Stimulated activated CD8-positive, alpha-beta memory T cell treated with anti-CD3 and anti-CD28 coated beads, Interleukin-15, amount 100 ng/mL, for 48 hours (primary cell): Measurements from ENCODE around the gene KPNA1.

Experiments
- DNase-seq, 2 donors: peaks; one replicate each; pipeline ENCODE4 v3.0.0-alpha.2; 2020; ENCODE audit warnings: low read depth in 2 of 2

The KPNA1 gene

GRCh38 chr3:122514123-122515019 lies at the start of gene KPNA1:
Gene KPNA1 (minus strand): TSS chr3:122514939. CDS start chr3:122496565, 18,374 bp downstream.
- peak; percentile 84 to 85 for DNase-seq

DNA sequence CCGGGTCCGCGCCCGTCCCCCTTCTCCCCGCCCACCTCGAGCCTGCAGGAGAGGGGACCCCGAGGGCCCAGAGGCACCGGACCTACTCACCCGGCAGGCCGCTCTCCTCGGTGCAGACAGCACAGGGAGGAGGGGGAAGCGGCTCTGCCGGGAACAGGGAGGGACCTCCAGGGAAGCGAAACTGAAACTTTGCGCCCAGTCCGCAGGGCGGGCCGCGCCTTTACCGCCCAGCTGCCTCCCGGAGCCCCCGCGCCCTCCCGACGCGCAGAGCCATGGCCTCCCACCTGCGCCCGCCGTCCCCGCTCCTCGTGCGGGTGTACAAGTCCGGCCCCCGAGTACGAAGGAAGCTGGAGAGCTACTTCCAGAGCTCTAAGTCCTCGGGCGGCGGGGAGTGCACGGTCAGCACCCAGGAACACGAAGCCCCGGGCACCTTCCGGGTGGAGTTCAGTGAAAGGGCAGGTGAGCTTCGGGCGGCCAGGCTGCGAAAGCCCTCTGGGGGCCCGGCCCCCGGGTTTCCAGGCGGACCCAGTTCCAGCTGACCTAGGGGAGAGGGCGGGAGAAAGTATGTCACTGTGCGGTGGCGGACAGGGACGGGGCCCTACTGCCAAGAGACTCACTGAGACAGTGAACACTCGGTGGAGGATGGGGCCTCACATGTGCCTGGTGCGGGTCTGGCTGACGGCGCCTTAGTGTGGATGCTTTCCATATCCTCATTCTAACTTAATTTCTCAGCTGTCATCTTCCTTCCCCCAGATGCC lies 49.6 kb upstream of the KPNA1 start, which contains the start of the genes DTX3L and PARP9:
DTX3L (plus strand) TSS at position 184 of the 758 bp plus-strand sequence; CDS start at position 273, 89 bp downstream.
PARP9 (minus strand) TSS at position 146 of the 758 bp plus-strand sequence. CDS start 4,680 bp downstream, outside the sequence.
- DNase-seq, result peak; percentile 57 to 72

DNA sequence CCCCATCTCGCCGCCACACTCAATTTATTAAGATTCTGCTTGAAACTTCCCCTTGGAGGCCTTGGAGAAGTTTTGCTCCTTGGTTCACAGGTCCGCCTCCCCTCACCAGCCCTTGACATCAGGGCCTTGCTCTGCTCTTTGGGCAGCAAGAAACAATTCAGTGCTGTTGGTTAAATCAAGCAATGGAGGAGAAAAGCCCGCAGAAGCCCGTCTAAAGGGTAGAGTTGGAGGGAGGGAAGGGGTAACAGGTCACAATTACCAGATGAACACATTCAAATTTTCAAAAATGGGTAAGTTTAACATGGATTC lies 48.9 kb upstream of the KPNA1 start:
- DNase-seq, result no peak

- DNase-seq, result no peak
These were observed 48.4 kb upstream of the KPNA1 start for GRCh38 chr3:122562923-122563716.

DNA sequence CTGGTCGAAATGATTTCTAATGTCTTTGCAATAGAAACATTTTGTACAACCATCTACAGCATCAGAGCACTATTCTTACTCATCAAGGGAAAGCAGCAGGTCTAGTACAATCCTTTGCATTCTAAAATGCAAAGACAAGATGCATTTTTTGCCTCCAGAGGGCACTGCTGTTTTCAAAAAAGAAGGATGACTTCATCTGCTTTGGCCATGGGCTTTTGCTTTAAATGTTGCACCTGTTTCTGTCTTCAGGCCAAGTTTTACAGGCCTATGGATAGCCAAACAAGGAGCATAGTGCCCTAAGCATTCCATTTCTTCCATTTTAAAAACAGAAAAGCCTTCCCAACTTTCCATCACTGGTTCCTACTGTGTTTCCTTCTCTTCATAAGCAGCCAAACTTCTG lies 45.9 kb upstream of the KPNA1 start:
- no peak for DNase-seq

GRCh38 chr3:122559906-122560305 lies 45.2 kb upstream of the KPNA1 start:
- DNase-seq, result no peak

GRCh38 chr3:122558605-122559004 lies 43.9 kb upstream of the KPNA1 start:
- no peak for DNase-seq

DNA sequence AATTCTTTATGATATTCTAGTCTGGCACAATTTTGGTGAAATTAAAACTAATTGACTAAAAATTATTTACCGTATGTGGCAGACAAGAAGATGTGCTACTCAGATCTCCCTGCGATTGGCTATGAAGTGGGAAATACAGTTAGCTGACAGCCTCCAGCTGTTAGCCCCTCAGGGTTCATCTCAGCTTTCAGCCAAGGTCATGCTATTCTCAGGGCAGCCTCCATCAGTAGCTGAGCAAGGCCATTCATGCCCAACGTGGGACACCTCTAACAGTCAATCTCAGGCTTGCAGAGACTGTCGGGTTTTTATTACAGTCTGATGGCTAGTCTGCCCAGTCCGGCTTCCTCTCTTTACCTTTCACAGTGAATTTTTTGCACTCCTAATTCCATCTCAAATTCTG lies 42.6 kb upstream of the KPNA1 start:
- no peak for DNase-seq

GRCh38 chr3:122555275-122556071 lies 40.7 kb upstream of the KPNA1 start:
- DNase-seq, result no peak

DNA sequence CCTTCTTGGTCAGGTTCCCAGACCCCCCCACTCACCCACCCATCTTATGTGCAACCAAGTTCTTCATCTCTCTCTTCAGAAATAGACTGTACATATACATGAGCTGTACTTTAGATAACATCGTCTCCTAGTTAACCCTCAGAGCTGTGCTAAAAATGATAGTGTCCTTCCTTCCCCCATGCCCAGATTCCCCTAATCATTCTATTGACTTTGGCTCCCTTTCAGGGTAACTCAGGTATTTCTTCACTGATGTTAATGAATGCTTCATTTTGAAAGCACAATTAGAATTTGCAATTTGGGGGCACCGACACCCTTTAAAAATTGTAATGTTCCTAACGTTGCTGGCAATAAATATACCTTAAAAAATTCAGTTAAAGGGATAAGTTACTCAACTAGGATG lies 38.4 kb upstream of the KPNA1 start:
- DNase-seq, result no peak

- no peak for DNase-seq
These were observed 33.9 kb upstream of the KPNA1 start for GRCh38 chr3:122548619-122549018.

GRCh38 chr3:122548076-122548475 lies 33.3 kb upstream of the KPNA1 start:
- no peak for DNase-seq

DNA sequence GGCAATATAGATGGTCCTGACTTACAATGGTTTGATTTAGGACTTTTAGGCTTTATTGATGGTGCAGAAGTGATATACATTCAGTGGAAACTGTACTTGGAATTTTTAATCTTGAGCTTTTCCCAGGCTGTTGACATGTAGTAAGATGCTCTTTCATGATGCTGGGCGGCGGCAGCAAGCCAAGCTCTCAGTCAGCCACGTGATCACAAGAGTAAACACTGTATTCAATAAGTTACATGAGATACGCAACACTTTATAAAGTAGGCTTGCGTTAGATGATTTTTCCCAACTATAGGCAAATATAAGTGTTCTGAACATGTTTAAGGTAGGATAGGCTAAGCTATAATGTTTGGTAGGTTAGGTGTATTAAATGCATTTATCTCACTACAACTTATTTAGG lies 31.4 kb upstream of the KPNA1 start:
- DNase-seq, result no peak

- no peak for DNase-seq
These were observed 24.3 kb upstream of the KPNA1 start for GRCh38 chr3:122538956-122539490.

DNA sequence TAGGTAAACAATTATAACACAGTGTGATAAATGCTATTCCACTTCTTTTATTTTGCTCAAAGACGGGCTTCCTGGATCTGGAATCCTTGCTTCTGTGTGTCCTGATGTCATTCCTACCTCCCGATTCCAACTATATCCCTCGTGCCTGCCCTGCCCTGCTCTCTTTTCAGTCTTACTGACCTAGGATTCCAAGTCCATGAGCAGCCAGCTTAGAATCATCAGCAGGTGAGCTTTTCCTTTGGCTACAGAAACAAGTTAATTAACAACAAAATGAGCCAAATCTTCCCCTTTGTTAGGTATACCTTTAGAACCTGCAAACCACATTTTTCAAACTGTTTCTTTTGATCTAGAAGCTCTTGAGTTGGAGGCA lies 21.9 kb upstream of the KPNA1 start:
- DNase-seq, result no peak

DNA sequence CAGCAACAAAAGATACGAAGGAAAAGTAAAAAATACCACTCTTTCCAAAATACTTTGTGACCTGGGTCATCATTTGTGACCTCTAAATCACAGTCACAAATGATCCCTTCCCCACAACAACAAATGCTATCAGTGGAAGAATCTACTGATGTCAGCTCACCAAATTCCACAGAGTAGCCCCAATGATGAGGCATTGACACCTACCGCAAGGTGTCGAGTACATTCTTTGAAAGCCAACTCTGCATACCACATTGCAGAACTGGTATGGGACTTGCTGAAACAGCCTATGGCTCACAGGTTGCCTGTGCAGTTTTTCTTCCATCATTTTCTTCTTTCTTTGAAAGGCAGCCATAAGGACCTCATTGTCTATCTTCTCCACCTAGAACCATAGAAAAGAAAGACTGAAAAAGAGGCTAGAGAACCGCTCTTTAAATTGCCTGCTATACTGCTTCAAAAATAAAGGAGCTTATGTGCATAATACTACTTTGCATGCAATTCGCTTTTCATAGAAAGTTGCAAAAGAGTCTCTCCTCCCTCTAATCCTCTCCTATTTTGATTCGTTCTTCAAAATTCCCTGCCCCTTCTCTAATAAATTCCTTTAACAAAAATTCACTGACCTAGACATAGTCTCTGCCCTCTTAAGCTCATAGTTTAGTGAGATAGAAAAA lies 21.4 kb upstream of the KPNA1 start:
- no peak for DNase-seq

DNA sequence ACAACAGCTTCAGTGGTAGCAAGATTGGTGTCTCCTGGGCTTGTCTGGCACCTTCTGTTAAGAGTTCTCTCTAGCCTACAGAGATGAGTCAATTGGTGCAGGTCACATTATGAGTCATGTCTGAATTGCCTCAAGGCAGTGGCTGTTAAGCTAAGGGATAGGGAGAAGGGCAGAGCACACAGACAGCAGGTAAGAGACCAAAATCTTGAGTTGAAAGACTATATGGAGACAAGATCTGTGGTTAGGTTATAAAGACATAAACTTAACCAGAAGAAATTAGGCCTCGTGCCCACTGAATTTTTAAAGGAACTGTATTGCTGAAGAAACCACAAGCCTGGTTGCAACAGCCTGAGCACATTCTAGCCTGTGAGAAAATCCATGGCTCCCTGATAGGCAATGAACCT lies 19.2 kb upstream of the KPNA1 start:
- peak; percentile 25 to 45 for DNase-seq

GRCh38 chr3:122533480-122533879 lies 18.7 kb upstream of the KPNA1 start:
- DNase-seq, result no peak

DNA sequence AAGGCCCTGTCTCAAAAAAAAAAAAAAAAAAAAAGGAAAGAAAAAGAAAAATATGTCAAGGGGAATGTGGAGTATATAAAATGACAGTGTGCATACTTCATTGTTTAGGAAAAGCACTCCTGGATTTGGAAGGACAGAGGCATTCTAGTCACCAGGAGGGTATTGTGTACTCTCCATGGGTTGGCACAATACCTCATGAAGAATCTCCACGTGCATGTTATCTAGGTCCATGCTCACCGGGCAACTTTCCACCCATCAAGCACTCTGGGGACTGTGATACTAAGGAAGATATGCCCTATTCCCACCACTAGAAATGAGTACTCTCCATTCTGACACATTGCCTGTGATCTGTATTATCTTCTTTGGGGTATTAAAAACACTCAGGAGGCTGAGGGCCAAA lies 15.4 kb upstream of the KPNA1 start:
- DNase-seq, result no peak

- no peak for DNase-seq
These were observed 8.6 kb upstream of the KPNA1 start for GRCh38 chr3:122523317-122523716.
